Measurements from ENCODE around the gene MCM6. TPM values are rescaled to one million over a fixed set of nuclear protein-coding genes. Genes with fewer than 3 reads are reported as not detected.
"Not testable (repeated sequence)": the region's sequence is repeated elsewhere in the genome, so short reads cannot be mapped to it uniquely, and the experiment has no call there.

MCM6 gene
- total RNA-seq, 1 experiment from 2014 or later, result 44.1 TPM

- no peak for TF ChIP-seq CTCF (IDR thresholded peaks at IDR 0.05; ENCODE audit: unreplicated experiment)
- intact Hi-C loops (cut with micrococcal nuclease; ENCODE audit: unreplicated experiment), result no loop called here
- CTCF ChIA-PET, result no interaction called here
These were observed 58.3 kb downstream of the MCM6 start for GRCh38 chr2:135817951-135818350.

GRCh38 chr2:135817466-135817865 is 58.8 kb downstream of the MCM6 start:
- Mint-ChIP-seq H3K27me3 (ENCODE audit: unreplicated experiment) (no peaks in the 10 kb centered on the region), H3K27ac (ENCODE audit: unreplicated experiment) (no peak overlapping the region), H3K4me3 (ENCODE audit: low read depth, unreplicated experiment) (no peak overlapping the region), H3K36me3 (ENCODE audit: insufficient read depth, unreplicated experiment) (no peaks in the 10 kb centered on the region), H3K9me3 (ENCODE audit: low read depth, unreplicated experiment) (no peaks in the 10 kb centered on the region), H3K4me1 (ENCODE audit: low read depth, unreplicated experiment) (no peaks in the 10 kb centered on the region)
- no peak for DNase-seq
- TF ChIP-seq CTCF (IDR thresholded peaks at IDR 0.05; ENCODE audit: unreplicated experiment), result no peak
- no TSS peak for BruUV-seq (replicated peaks)
- CTCF ChIA-PET, result no interaction called here
- intact Hi-C loops (cut with micrococcal nuclease; ENCODE audit: unreplicated experiment), result no loop called here

More at GRCh38 chr2:135817951-135818350, 58.3 kb downstream of the MCM6 start:
- H3K9me3 Mint-ChIP-seq (ENCODE audit: low read depth, unreplicated experiment), result peaks cover 1% of the 10 kb centered on the region
- no peaks in the 10 kb centered on the region for H3K27me3 Mint-ChIP-seq (ENCODE audit: unreplicated experiment)
- H3K36me3 Mint-ChIP-seq (ENCODE audit: insufficient read depth, unreplicated experiment), result no peaks in the 10 kb centered on the region
- no peak overlapping the region for H3K4me3 Mint-ChIP-seq (ENCODE audit: low read depth, unreplicated experiment)
- DNase-seq, result no peak
- no peaks in the 10 kb centered on the region for H3K4me1 Mint-ChIP-seq (ENCODE audit: low read depth, unreplicated experiment)
- no TSS peak for BruUV-seq (replicated peaks)
- no peak overlapping the region for H3K27ac Mint-ChIP-seq (ENCODE audit: unreplicated experiment)

- intact Hi-C loops (cut with micrococcal nuclease; ENCODE audit: unreplicated experiment), result no loop called here
- DNase-seq, result no peak
- Mint-ChIP-seq H3K4me3 (ENCODE audit: low read depth, unreplicated experiment) (no peak overlapping the region), H3K4me1 (ENCODE audit: low read depth, unreplicated experiment) (no peaks in the 10 kb centered on the region), H3K36me3 (ENCODE audit: insufficient read depth, unreplicated experiment) (no peaks in the 10 kb centered on the region), H3K27me3 (ENCODE audit: unreplicated experiment) (no peaks in the 10 kb centered on the region), H3K27ac (ENCODE audit: unreplicated experiment) (no peak overlapping the region), H3K9me3 (ENCODE audit: low read depth, unreplicated experiment) (no peaks in the 10 kb centered on the region)
- CTCF ChIA-PET, result no interaction called here
- no TSS peak for BruUV-seq (replicated peaks)
- no peak for TF ChIP-seq CTCF (IDR thresholded peaks at IDR 0.05; ENCODE audit: unreplicated experiment)
These were observed 61.0 kb downstream of the MCM6 start for GRCh38 chr2:135815269-135815668.

- CTCF ChIA-PET, result no interaction called here
- no peaks in the 10 kb centered on the region for H3K27me3 Mint-ChIP-seq (ENCODE audit: unreplicated experiment)
- H3K4me1 Mint-ChIP-seq (ENCODE audit: low read depth, unreplicated experiment), result no peaks in the 10 kb centered on the region
- no peaks in the 10 kb centered on the region for H3K9me3 Mint-ChIP-seq (ENCODE audit: low read depth, unreplicated experiment)
- intact Hi-C loops (cut with micrococcal nuclease; ENCODE audit: unreplicated experiment), result no loop called here
- H3K36me3 Mint-ChIP-seq (ENCODE audit: insufficient read depth, unreplicated experiment), result no peaks in the 10 kb centered on the region
- H3K27ac Mint-ChIP-seq (ENCODE audit: unreplicated experiment), result no peak overlapping the region
- DNase-seq, result no peak
- TF ChIP-seq CTCF (IDR thresholded peaks at IDR 0.05; ENCODE audit: unreplicated experiment), result no peak
- no peak overlapping the region for H3K4me3 Mint-ChIP-seq (ENCODE audit: low read depth, unreplicated experiment)
- BruUV-seq (replicated peaks), result no TSS peak
These were observed 63.2 kb downstream of the MCM6 start for GRCh38 chr2:135812907-135813511.

GRCh38 chr2:135807874-135808273 is 68.4 kb downstream of the MCM6 start:
- H3K36me3 Mint-ChIP-seq (ENCODE audit: insufficient read depth, unreplicated experiment); H3K27me3 Mint-ChIP-seq (ENCODE audit: unreplicated experiment); H3K4me1 Mint-ChIP-seq (ENCODE audit: low read depth, unreplicated experiment); BruUV-seq (replicated peaks); H3K9me3 Mint-ChIP-seq (ENCODE audit: low read depth, unreplicated experiment); intact Hi-C loops (cut with micrococcal nuclease; ENCODE audit: unreplicated experiment); CTCF ChIA-PET; H3K27ac Mint-ChIP-seq (ENCODE audit: unreplicated experiment); H3K4me3 Mint-ChIP-seq (ENCODE audit: low read depth, unreplicated experiment); DNase-seq: not testable (repeated sequence)
